Measurements from ENCODE around the gene EHD1. TPM values are rescaled to one million over a fixed set of nuclear protein-coding genes. Genes with fewer than 3 reads are reported as not detected.

EHD1 gene
- total RNA-seq, 2 experiments from 2014 or later: 101 to 153 TPM

GRCh38 chr11:64920124-64920523 is 41.7 kb upstream of the EHD1 start:
- Histone ChIP-seq H2AFZ (ENCODE audit: low read length) (no peak overlapping the region), H3K79me2 (ENCODE audit: insufficient read depth, low read depth, low read length) (peaks cover 10% of the 10 kb centered on the region; the same call in 1 of the 2 replicates), H3K4me1 (ENCODE audit: insufficient read depth, low read length, poor library complexity, severe bottlenecking) (peaks cover 44% of the 10 kb centered on the region), H3K27ac (ENCODE audit: low read depth, low read length, poor library complexity, severe bottlenecking) (no peak overlapping the region), H3K4me2 (ENCODE audit: low read length) (no peak overlapping the region), H3K36me3 (ENCODE audit: insufficient read depth, low read length) (no peaks in the 10 kb centered on the region), H4K20me1 (ENCODE audit: insufficient read depth, low read length) (no peaks in the 10 kb centered on the region), H3K9me3 (ENCODE audit: low read length) (no peaks in the 10 kb centered on the region), H3K4me3 (ENCODE audit: low read depth, low read length, poor library complexity, severe bottlenecking) (no peak overlapping the region), H3K9me2 (ENCODE audit: insufficient read depth, low read length) (no peaks in the 10 kb centered on the region)
- no peak for TF ChIP-seq CTCF (conservative IDR thresholded peaks at IDR 0.05; ENCODE audit: low read length)
- TF ChIP-seq EZH2phosphoT487 (IDR thresholded peaks at IDR 0.05; ENCODE audit: borderline replicate concordance, low read depth, low read length): no peak
- DNase-seq (ENCODE audit: low spot score): no peak
- intact Hi-C loops (cut with micrococcal nuclease; ENCODE audit: unreplicated experiment): no loop called here
- ChIA-PET POLR2A (no interaction called here), CTCF (ENCODE audit: unreplicated experiment) (no interaction called here)
- no TSS peak for BruUV-seq (replicated peaks)

DNA sequence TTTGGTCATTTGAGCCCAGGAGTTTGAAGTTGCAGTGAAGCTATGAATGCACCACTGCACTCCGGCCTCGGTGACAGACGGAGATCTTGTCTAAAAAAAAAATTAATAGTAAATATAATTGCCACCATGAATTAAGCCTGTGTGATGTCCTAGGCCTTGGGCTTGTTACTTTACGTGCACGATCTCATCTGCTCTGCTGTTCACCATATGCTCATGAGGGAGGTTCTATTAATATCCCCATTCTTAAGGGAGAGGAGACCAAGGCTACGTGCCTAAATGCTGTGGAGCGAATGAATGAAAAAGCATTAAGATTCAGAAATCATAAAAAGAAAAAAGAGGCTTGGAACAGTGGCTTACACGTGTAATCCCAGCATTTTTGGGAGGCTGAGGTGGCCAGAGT is 41.2 kb upstream of the EHD1 start:
- Histone ChIP-seq H3K27ac (ENCODE audit: low read depth, low read length, poor library complexity, severe bottlenecking) (no peak overlapping the region), H3K4me1 (ENCODE audit: insufficient read depth, low read length, poor library complexity, severe bottlenecking) (peaks cover 43% of the 10 kb centered on the region), H3K4me3 (ENCODE audit: low read depth, low read length, poor library complexity, severe bottlenecking) (no peak overlapping the region), H3K9me2 (ENCODE audit: insufficient read depth, low read length) (no peaks in the 10 kb centered on the region), H2AFZ (ENCODE audit: low read length) (no peak overlapping the region), H3K79me2 (ENCODE audit: insufficient read depth, low read depth, low read length) (peaks cover 10% of the 10 kb centered on the region; the same call in 1 of the 2 replicates), H3K36me3 (ENCODE audit: insufficient read depth, low read length) (no peaks in the 10 kb centered on the region), H4K20me1 (ENCODE audit: insufficient read depth, low read length) (no peaks in the 10 kb centered on the region), H3K4me2 (ENCODE audit: low read length) (no peak overlapping the region), H3K9me3 (ENCODE audit: low read length) (no peaks in the 10 kb centered on the region)
- intact Hi-C loops (cut with micrococcal nuclease; ENCODE audit: unreplicated experiment): loop anchor here (5.0 to 10.0 kb wide), 2 partner anchors 53 to 165 kb away; partner anchors contain the start of genes CDCA5, MAJIN and ZFPL1
- DNase-seq (ENCODE audit: low spot score): no peak
- TF ChIP-seq CTCF (conservative IDR thresholded peaks at IDR 0.05; ENCODE audit: low read length): no peak
- TF ChIP-seq EZH2phosphoT487 (IDR thresholded peaks at IDR 0.05; ENCODE audit: borderline replicate concordance, low read depth, low read length): no peak
- ChIA-PET POLR2A (interaction anchor here (0.6 kb wide), 1 partner anchor 53 kb away, joined by 3 read pairs; no protein-coding TSS in a partner anchor), CTCF (ENCODE audit: unreplicated experiment) (interaction anchor here (0.6 kb wide), 1 partner anchor 66 kb away, joined by 5 read pairs; no protein-coding TSS in a partner anchor)
- no TSS peak for BruUV-seq (replicated peaks)

- BruUV-seq (replicated peaks): no TSS peak
- H4K20me1 ChIP-seq (ENCODE audit: insufficient read depth, low read length): no peaks in the 10 kb centered on the region
- H3K4me1 ChIP-seq (ENCODE audit: insufficient read depth, low read length, poor library complexity, severe bottlenecking): peaks cover 32% of the 10 kb centered on the region
- TF ChIP-seq CTCF (conservative IDR thresholded peaks at IDR 0.05; ENCODE audit: low read length): peak; percentile 79
- no peak for TF ChIP-seq EZH2phosphoT487 (IDR thresholded peaks at IDR 0.05; ENCODE audit: borderline replicate concordance, low read depth, low read length)
- CTCF ChIA-PET (ENCODE audit: unreplicated experiment): interaction anchor here (0.6 kb wide), 1 partner anchor 104 kb away, joined by 3 read pairs; no protein-coding TSS in a partner anchor
- H3K9me2 ChIP-seq (ENCODE audit: insufficient read depth, low read length): no peaks in the 10 kb centered on the region
- H3K27ac ChIP-seq (ENCODE audit: low read depth, low read length, poor library complexity, severe bottlenecking): peak overlapping the region; percentile 63
- H3K4me3 ChIP-seq (ENCODE audit: low read depth, low read length, poor library complexity, severe bottlenecking): peak overlapping the region; percentile 68
- POLR2A ChIA-PET: interaction anchor here (0.5 to 1.6 kb wide), 6 partner anchors 19 to 116 kb away, joined by 3 to 7 read pairs (median 3); no protein-coding TSS in a partner anchor
- peak; percentile 72 for DNase-seq (ENCODE audit: low spot score)
- H3K4me2 ChIP-seq (ENCODE audit: low read length): peak overlapping the region; percentile 78
- H3K79me2 ChIP-seq (ENCODE audit: insufficient read depth, low read depth, low read length): peaks cover 10% of the 10 kb centered on the region; the same call in 1 of the 2 replicates
- intact Hi-C loops (cut with micrococcal nuclease; ENCODE audit: unreplicated experiment): loop anchor here (5.0 to 10.0 kb wide), 2 partner anchors 54 to 167 kb away; partner anchors contain the start of genes CDCA5, MAJIN and ZFPL1
- H3K9me3 ChIP-seq (ENCODE audit: low read length): no peaks in the 10 kb centered on the region
- H3K36me3 ChIP-seq (ENCODE audit: insufficient read depth, low read length): peaks cover 10% of the 10 kb centered on the region; the same call in 1 of the 2 replicates
- peak overlapping the region; percentile 53 for H2AFZ ChIP-seq (ENCODE audit: low read length)
These were observed 39.6 kb upstream of the EHD1 start for GRCh38 chr11:64918017-64918416.

Data from OCI-LY7 (cell line).